Thoracic aorta (tissue), 2 donors: ENCODE results near the gene PHOSPHO2. TPM values are rescaled to one million over a fixed set of nuclear protein-coding genes. Genes with fewer than 3 reads are reported as not detected.
"Not testable (repeated sequence)": the region's sequence is repeated elsewhere in the genome, so short reads cannot be mapped to it uniquely, and the experiment has no call there.

ENCODE experiments used
- ATAC-seq: fragments of 150-250 bp; one replicate; pipeline ENCODE4 v1.8.0; 2017; ENCODE audit warnings: low read depth; ENCODE audit not compliant: insufficient number of reproducible peaks, low FRiP score
- DNase-seq: peaks from one replicate; pipeline ENCODE4 v3.0.0-alpha.2; 2020; ENCODE audit warnings: low spot score
- H3K27ac ChIP-seq, 2 donors: fragments of 200-600 bp; sonication (generic); 1 replicate in 1 of 2; 2 replicates in 1 of 2; pipeline ENCODE4 v1.5.1; 2016; ENCODE audit warnings: mild to moderate bottlenecking in 2 of 2, moderate library complexity in 2 of 2
- H3K27me3 ChIP-seq: fragments of 200-600 bp; sonication (generic); replicated peaks from 2 replicates; pipeline ENCODE4 v1.6.0; 2016; ENCODE audit warnings: mild to moderate bottlenecking; ENCODE audit not compliant: insufficient read depth
- H3K36me3 ChIP-seq: fragments of 200-600 bp; sonication (generic); one replicate; pipeline ENCODE4 v1.5.1; 2016
- H3K4me1 ChIP-seq, 2 donors: fragments of 200-600 bp; sonication (generic); 1 replicate in 1 of 2; 2 replicates in 1 of 2; pipeline versions ENCODE4 v1.5.1 to v1.6.0; 2016; ENCODE audit warnings: low read depth in 2 of 2, mild to moderate bottlenecking in 1 of 2; ENCODE audit not compliant: control insufficient read depth in 1 of 2
- H3K4me3 ChIP-seq: fragments of 200-600 bp; sonication (generic); 2 replicates; pipeline ENCODE4 v1.5.1; 2016; ENCODE audit warnings: mild to moderate bottlenecking
- H3K9me3 ChIP-seq: fragments of 200-600 bp; sonication (generic); 2 replicates; pipeline ENCODE4 v1.5.1; 2016
- CTCF ChIP-seq: fragments of 200-600 bp; sonication (generic); IDR thresholded peaks from one replicate; pipeline ENCODE4 v1.5.1; 2019; ENCODE audit warnings: antibody characterized with exemption
- total RNA-seq, 2 donors: library from RNA; depleted of rRNA; stranded (reverse); fragments of >200 nt; gene quantifications; one replicate each; pipeline versions ENCODE4 v1.1.0 to v1.2.3, GENCODE V29; 2016

Gene PHOSPHO2
- total RNA-seq, 2 donors from 2014 or later = 0.92 to 3.2 TPM

GRCh38 chr2:169683054-169683424 is 11.2 kb upstream of the PHOSPHO2 start:
- Histone ChIP-seq H3K27ac (no peak overlapping the region), H3K4me3 (no peak overlapping the region), H3K9me3 (no peaks in the 10 kb centered on the region), H3K4me1 (no peaks in the 10 kb centered on the region), H3K27me3 (no peaks in the 10 kb centered on the region), H3K36me3 (no peaks in the 10 kb centered on the region)
- ATAC-seq (no peak), DNase-seq (no peak)
- no peak for TF ChIP-seq CTCF

DNA sequence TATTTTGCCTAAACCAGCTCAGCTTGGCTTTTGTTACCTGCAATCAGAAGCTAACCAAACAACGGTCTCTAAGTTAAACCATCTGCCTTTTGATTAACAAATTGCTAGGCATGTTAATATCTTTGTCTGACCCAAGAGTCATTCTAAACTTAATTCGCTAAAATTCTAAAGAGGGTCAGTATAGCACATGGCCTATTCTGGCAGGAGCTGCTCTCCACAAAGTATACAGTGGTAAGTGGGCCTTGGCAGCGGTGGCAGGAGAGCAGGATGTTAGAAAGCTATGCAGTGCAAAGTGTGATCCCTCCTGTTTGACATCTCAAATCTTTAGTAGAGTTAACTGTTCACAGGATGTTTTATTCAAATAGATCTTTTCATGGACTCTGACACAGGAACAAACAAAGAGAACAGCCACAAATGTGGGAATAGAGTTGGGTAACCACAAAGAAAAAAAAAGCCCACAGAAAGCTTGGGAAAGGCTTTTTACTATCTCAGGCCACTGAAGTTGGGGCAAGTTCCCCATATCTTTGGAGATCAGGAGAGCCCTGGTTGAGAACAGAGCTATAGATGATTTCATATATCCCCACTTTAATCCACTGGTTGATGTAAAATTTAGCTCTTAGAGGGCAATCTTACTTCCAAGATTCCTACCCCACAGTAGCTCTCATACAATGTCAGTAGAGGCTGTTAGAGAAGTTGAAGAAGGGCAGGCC is 10.7 kb upstream of the PHOSPHO2 start:
- no peak for ATAC-seq
- Histone ChIP-seq H3K4me1 (no peaks in the 10 kb centered on the region), H3K9me3 (no peaks in the 10 kb centered on the region), H3K4me3 (no peak overlapping the region), H3K36me3 (no peaks in the 10 kb centered on the region), H3K27ac (no peak overlapping the region), H3K27me3 (no peaks in the 10 kb centered on the region)
- TF ChIP-seq CTCF = no peak
- no peak for DNase-seq

DNA sequence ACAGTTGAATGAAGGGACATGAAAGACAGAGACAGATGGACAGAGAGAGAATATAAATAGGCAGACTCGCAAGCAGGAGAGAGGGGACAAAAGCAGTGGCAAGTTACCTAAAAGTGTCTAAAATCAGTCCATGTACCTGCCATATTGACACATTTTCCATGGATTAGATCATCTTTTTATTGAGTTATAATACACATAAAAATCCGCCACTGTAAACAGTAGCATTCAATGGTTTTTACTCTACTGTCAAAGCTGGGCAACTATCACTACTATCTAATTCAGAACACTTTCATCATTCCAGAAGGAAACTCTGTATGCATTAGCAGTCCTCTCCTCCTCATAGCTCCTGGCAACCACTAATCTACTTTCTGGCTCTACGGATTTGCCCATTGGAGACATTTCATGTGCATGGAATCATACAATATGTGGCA is 10.1 kb upstream of the PHOSPHO2 start:
- no peak for ATAC-seq
- H3K27me3 ChIP-seq = no peaks in the 10 kb centered on the region
- DNase-seq = no peak
- no peaks in the 10 kb centered on the region for H3K36me3 ChIP-seq
- no peak overlapping the region for H3K27ac ChIP-seq
- H3K4me3 ChIP-seq = no peak overlapping the region
- no peak for TF ChIP-seq CTCF
- H3K9me3 ChIP-seq = no peaks in the 10 kb centered on the region
- no peaks in the 10 kb centered on the region for H3K4me1 ChIP-seq

DNA sequence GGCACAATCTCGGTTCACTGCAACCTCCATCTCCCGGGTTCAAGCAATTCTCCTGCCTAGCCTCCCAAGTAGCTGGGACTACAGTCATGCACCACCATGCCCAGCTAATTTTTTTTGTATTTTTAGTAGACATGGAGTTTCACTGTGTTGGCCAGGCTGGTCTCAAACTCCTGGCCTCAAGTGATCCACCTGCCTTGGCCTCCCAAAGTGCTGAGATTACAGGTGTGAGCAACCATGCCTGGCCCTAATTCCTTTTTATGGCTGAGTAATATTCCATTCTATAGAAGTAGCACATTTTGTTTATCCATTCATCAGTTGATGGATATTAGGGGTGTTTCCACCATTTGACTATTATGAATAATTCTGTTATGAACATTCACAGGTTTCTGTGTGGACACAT is 9.6 kb upstream of the PHOSPHO2 start:
- ATAC-seq, H3K36me3 ChIP-seq, H3K27ac ChIP-seq, H3K4me3 ChIP-seq, DNase-seq, H3K4me1 ChIP-seq, H3K9me3 ChIP-seq, H3K27me3 ChIP-seq: not testable (repeated sequence)

GRCh38 chr2:169686825-169687224 is 7.4 kb upstream of the PHOSPHO2 start:
- not testable (repeated sequence) for H3K9me3 ChIP-seq, H3K4me1 ChIP-seq, H3K27me3 ChIP-seq, H3K36me3 ChIP-seq, DNase-seq, H3K27ac ChIP-seq, H3K4me3 ChIP-seq, ATAC-seq

DNA sequence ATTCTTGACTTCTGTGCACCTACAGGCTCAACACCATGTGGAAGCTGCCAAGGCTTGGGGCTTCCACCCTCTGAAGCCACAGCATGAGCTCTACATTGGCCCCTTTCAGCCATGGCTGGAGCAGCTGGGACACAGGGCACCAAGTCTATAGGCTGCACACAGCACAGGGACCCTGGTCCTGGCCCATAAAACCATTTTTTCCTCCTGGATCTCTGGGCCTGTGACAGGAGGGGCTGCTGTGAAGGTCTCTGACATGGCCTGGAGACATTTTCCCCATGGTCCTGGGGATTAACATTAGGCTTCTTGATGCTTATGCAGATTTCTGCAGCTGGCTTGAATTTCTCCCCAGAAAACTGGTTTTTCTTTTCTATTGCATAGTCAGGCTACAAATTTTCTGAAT is 6.3 kb upstream of the PHOSPHO2 start:
- ATAC-seq, H3K36me3 ChIP-seq, DNase-seq, H3K27me3 ChIP-seq, H3K27ac ChIP-seq, H3K9me3 ChIP-seq, H3K4me3 ChIP-seq, H3K4me1 ChIP-seq: not testable (repeated sequence)

DNA sequence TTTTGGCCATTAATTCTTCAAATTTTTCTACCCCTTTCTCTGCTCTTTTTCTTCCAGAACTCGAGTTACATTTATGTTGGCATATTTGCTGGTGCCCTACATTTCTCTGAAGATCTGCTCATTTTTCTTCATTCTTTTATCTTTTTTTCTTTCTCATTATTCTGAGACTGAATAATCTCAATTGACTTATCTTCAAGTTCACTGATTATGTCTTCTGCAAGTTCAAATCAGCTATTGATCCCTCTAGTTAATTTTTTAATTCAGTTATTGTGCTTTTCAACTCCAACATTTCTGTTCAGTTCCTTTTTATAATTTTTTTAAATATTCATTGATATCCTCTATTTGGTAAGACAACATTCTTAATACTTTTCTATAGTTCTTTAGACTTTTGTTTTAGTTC is 3.3 kb upstream of the PHOSPHO2 start:
- TF ChIP-seq CTCF = no peak
- H3K4me1 ChIP-seq = peaks cover 0 to 17% of the 10 kb centered on the region in 2 donors
- H3K27ac ChIP-seq = no peak overlapping the region
- ATAC-seq = no peak
- H3K36me3 ChIP-seq = no peaks in the 10 kb centered on the region
- no peaks in the 10 kb centered on the region for H3K27me3 ChIP-seq
- no peak for DNase-seq
- H3K4me3 ChIP-seq = no peak overlapping the region
- H3K9me3 ChIP-seq = no peaks in the 10 kb centered on the region
